Left renal cortex interstitium (tissue), 4 donors: ENCODE data around the gene STAB1. TPM values are rescaled to one million over a fixed set of nuclear protein-coding genes. Genes with fewer than 3 reads are reported as not detected.

ENCODE experiments used
- DNase-seq, 4 donors: peaks; one replicate each; pipeline ENCODE4 v3.0.0-alpha.2; 2013; ENCODE audit warnings: low read depth in 4 of 4, low spot score in 2 of 4, missing footprints in 1 of 4
- polyA plus RNA-seq, 4 donors: library from polyadenylated mRNA; unstranded; fragments of 120-200 nt; gene quantifications; one replicate each; pipeline ENCODE4 v1.2.1, GENCODE V29; 2013; ENCODE audit not compliant: insufficient read length in 4 of 4

STAB1 gene
- polyA plus RNA-seq, 4 donors, result 31.2 to 44.5 (median 36.5) TPM

GRCh38 chr3:52504977-52505376 is 9.8 kb downstream of the STAB1 start:
- DNase-seq, result no peak

GRCh38 chr3:52506266-52506966 is 11.3 kb downstream of the STAB1 start:
- DNase-seq, result no peak

GRCh38 chr3:52507359-52507758 is 12.2 kb downstream of the STAB1 start:
- DNase-seq, result no peak

- DNase-seq, result no peak
These were observed 14.7 kb downstream of the STAB1 start for GRCh38 chr3:52509753-52510328.

- no peak for DNase-seq
These were observed 16.4 kb downstream of the STAB1 start for GRCh38 chr3:52511509-52511908.

- DNase-seq, result no peak
These were observed 17.0 kb downstream of the STAB1 start for GRCh38 chr3:52512105-52512504.

DNA sequence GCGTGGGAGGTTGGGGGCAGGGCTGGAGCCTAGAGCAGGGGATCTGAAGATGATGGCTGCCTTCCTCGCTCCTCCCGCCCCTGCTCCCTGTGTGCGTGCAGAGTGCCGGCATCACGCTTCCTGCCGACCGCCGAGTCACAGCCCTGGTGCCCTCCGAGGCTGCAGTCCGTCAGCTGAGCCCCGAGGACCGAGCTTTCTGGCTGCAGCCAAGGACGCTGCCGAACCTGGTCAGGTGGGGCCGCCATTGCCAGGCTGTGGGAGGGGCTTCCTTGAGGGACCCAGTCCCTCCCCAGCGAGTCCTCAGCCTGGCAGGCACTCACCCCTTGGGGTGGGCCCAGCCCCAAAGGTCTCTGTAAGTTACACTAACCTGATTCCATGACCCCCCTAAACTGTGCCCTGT is 17.6 kb downstream of the STAB1 start:
- no peak for DNase-seq

DNA sequence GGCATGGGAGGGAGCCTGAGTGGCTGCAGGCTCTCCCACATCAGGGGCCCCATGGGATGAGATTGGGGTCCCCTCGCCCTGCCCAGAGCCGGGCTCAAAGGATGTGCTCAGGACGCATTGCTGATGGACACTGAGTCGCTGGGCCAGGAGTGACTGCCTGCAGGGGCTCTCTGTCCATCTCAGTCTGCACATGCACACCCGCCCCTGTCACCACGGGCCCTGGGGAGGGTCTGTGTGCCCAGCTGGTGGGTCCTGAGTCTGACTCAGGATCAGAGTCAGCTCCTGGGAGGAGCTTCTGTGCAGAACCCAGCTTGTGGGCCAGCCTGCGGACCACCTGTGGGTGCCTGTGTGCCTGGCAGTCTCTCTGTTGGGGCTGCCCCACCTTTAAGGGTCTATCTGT is 18.1 kb downstream of the STAB1 start:
- no peak for DNase-seq

GRCh38 chr3:52514576-52514975 is 19.4 kb downstream of the STAB1 start:
- no peak for DNase-seq

DNA sequence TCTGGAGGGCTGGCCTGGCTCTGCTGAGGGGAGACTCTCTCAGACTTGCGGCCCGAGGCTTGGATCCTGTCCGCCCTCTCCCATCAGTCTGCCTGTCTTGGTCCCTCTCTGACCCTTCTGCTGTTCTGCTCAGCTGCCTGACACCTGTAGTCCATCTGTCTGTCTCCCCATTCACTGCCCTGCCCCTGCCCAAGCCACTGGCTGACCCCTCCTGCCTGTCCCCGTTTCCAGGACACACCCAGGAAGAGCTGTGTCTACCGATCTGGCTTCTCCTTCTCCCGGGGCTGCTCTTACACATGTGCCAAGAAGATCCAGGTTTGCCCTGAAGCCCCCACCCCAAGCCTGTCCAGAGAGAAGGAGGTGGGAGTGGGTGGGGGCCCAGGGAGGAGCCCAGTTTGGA is 20.1 kb downstream of the STAB1 start:
- DNase-seq, result no peak

- no peak for DNase-seq
These were observed 21.5 kb downstream of the STAB1 start for GRCh38 chr3:52516509-52517195.

DNA sequence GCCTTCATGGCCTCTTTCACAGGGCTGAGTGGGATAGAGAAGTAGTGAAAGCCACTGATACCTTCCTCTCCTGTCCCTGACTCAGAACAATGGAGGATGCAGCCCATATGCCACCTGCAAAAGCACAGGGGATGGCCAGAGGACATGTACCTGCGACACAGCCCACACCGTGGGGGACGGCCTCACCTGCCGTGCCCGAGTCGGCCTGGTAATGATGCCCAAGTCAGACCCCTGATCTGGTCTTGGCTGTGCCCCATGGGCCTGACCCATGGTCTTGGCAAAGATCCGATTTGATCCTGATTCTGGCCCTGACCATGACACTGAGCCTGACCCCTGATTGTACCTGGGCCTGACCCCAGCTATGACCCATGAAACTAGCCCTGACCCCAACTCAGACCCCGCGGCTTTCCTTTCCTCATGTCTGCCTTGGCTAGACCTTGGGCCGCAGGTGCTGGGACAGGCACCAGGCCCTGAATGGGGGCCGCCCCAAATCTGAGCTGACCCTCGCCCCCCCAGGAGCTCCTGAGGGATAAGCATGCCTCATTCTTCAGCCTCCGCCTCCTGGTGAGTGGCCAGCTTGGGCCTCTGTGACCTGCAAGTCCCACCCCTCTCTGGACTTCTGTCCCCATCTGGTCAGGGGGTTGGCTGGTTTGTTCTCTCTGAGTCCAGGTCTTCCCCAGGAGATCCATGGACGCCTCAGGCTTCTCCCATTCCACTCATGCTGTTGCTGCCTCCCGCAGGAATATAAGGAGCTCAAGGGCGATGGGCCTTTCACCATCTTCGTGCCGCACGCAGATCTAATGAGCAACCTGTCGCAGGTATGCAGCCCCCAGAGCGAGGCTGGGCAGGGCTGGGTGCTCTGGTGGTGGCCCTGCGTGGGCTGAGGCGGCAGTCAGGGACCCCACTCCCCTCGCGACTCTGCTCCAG is 22.9 kb downstream of the STAB1 start:
- DNase-seq, result no peak

DNA sequence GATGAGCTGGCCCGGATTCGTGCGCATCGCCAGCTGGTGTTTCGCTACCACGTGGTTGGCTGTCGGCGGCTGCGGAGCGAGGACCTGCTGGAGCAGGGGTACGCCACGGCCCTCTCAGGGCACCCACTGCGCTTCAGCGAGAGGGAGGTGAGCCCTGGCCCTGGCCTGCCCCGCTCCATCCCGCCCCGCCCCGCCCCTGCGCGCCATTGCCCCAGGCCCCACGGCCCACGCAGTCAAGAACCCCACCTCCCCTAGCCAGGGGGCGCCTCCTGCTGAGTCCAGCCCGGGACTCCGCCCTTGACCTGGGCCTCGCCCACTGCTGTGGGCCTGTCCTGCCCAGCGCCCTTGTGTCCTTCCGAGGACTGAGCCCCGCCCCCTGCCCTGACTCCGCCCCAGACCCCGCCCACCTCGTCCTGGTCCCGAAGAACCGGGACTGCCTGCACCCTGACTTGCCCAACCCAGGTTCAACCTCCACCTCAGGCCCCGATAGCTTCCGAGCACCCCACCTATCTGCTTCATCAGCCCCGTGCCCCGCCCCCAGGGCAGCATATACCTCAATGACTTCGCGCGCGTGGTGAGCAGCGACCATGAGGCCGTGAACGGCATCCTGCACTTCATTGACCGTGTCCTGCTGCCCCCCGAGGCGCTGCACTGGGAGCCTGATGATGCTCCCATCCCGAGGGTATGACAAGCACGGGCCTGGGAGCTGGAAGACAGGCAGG is 23.7 kb downstream of the STAB1 start:
- no peak for DNase-seq

DNA sequence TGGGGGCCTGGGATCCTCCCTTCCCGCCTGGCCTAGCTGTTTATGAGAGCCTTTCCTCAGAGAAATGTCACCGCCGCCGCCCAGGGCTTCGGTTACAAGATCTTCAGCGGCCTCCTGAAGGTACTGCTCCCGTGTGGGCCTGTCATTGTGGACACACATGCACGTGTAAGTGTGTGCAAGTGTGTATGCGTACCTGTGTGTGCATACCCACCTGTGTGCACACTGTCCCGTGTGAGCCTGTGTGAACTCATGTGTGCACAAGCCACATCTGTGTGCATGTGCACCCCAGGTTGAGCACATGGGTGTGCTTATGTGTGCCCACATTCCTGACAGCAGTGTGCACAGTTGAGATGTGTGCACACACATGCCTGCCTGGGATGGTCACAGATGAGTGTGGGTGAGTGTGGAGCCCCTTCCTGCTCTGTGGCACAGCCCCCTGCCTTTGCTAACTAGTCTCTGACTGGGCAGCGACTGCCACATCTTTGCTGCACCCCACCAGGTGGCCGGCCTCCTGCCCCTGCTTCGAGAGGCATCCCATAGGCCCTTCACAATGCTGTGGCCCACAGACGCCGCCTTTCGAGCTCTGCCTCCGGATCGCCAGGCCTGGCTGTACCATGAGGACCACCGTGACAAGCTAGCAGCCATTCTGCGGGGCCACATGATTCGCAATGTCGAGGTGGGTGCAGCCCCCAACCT is 24.5 kb downstream of the STAB1 start:
- DNase-seq, result no peak

GRCh38 chr3:52520141-52520667 is 25.1 kb downstream of the STAB1 start:
- DNase-seq, result no peak

DNA sequence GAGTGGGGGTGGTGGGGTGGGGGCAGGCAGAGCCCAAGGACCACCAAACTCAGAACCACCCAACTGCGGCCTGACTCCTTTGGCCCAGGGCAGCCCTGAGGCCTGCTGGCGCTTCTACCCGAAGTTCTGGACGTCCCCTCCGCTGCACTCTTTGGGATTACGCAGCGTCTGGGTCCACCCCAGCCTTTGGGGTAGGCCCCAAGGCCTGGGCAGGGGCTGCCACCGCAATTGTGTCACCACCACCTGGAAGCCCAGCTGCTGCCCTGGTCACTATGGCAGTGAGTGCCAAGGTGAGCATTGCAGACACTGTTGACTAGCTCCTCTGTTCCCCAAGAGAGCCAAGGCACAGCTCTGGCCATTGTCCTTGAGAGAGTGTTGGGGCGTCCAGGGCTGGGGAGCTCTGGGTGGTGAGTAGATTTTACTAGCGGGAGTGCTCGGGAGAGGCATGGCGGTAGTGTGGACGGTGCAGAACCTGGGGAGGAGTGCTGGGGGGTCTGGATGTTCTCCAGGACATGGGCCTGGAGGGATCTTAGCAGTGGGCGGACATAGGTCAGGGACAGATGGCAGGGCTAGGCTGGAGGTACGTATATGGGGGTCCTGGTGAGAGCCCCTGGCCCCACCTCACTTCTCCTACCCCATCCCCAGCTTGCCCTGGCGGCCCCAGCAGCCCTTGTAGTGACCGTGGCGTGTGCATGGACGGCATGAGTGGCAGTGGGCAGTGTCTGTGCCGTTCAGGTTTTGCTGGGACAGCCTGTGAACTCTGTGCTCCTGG is 25.8 kb downstream of the STAB1 start:
- no peak for DNase-seq

- no peak for DNase-seq
These were observed 26.3 kb downstream of the STAB1 start for GRCh38 chr3:52521488-52521824.

GRCh38 chr3:52521881-52522650 is 26.9 kb downstream of the STAB1 start:
- DNase-seq, result no peak
